Testis (tissue), 2 donors: ENCODE results near the gene MARCHF9.

Source experiments
- CTCF ChIP-seq, 3 experiments: fragments of 450-650 bp in 2 of 3; fragments of 200-600 bp in 1 of 3; sonication (generic) in 1 of 3; IDR thresholded peaks; one replicate each; pipeline ENCODE4 v1.5.1; 2016 to 2019; ENCODE audit warnings: antibody characterized with exemption in 3 of 3, mild to moderate bottlenecking in 2 of 3, moderate library complexity in 1 of 3
- POLR2A ChIP-seq: fragments of 450-650 bp; IDR thresholded peaks from one replicate; pipeline ENCODE4 v1.6.1; 2017; ENCODE audit warnings: antibody characterized with exemption, mild to moderate bottlenecking, moderate library complexity

GRCh38 chr12:57765698-57766463, 11.0 kb downstream of the MARCHF9 start:
- TF ChIP-seq POLR2A (no peak), CTCF (IDR thresholded peaks at IDR 0.05) (no peak)
